BJ (cell line): Measurements from ENCODE around the gene RTN4RL2. TPM values are rescaled to one million over a fixed set of nuclear protein-coding genes. Genes with fewer than 3 reads are reported as not detected.
"Not testable (repeated sequence)": the region's sequence is repeated elsewhere in the genome, so short reads cannot be mapped to it uniquely, and the experiment has no call there.

ENCODE experiments used
- CTCF ChIA-PET: fragments of 350-600 bp; formaldehyde crosslinking; extraction: SDS; loops from one replicate; lab custom pipeline; 2021; ENCODE audit warnings: antibody characterized with exemption, inconsistent platforms; lab: Yijun Ruan, JAX
- POLR2A ChIA-PET: fragments of 300-600 bp; sonication (Branson Sonifier 250); formaldehyde crosslinking; extraction: SDS; loops from one replicate; lab custom pipeline; 2021; ENCODE audit warnings: antibody characterized with exemption; lab: Charles Lee
- DNase-seq: peaks from one replicate; pipeline ENCODE4 v3.0.0-alpha.2; 2011; ENCODE audit warnings: low read depth
- H3K27me3 ChIP-seq: 2 replicates; pipeline ENCODE4 v1.6.0; 2011; ENCODE audit warnings: low read length; ENCODE audit not compliant: control insufficient read depth, insufficient read depth
- H3K36me3 ChIP-seq: 2 replicates; pipeline ENCODE4 v1.5.1; 2011; ENCODE audit warnings: low read length; ENCODE audit not compliant: control insufficient read depth, insufficient read depth
- H3K4me3 ChIP-seq: 2 replicates; pipeline ENCODE4 v1.5.1; 2011; ENCODE audit warnings: low read depth, mild to moderate bottlenecking, control low read depth, low read length
- CTCF ChIP-seq: IDR thresholded peaks from 2 replicates; pipeline ENCODE4 v1.5.1; 2011; ENCODE audit warnings: low read depth, mild to moderate bottlenecking, control low read depth, inconsistent platforms, low read length, moderate library complexity; ENCODE audit not compliant: insufficient read depth
- polyA plus RNA-seq: library from polyadenylated mRNA; depleted of rRNA; stranded (reverse); fragments of >200 nt; gene quantifications from 2 replicates; pipeline ENCODE4 v1.2.3, GENCODE V29; 2011

RTN4RL2 gene
- polyA plus RNA-seq, 1 experiment, result 0.43 TPM

GRCh38 chr11:57438345-57439285 lies 21.7 kb upstream of the RTN4RL2 start:
- ChIA-PET POLR2A (no interaction called here), CTCF (interaction anchor here (0.9 kb wide), 1 partner anchor 19 kb away, joined by 6 read pairs; no protein-coding TSS in a partner anchor)
- Histone ChIP-seq H3K4me3 (no peak overlapping the region), H3K27me3 (no peaks in the 10 kb centered on the region), H3K36me3 (no peaks in the 10 kb centered on the region)
- no peak for TF ChIP-seq CTCF
- DNase-seq, result no peak

- no peak for DNase-seq
- Histone ChIP-seq H3K27me3 (no peaks in the 10 kb centered on the region), H3K4me3 (no peak overlapping the region), H3K36me3 (no peaks in the 10 kb centered on the region)
- ChIA-PET POLR2A (no interaction called here), CTCF (interaction anchor here (1.1 to 2.0 kb wide), 2 partner anchors 18 to 88 kb away, joined by 3 to 18 read pairs; no protein-coding TSS in a partner anchor)
- no peak for TF ChIP-seq CTCF
Measured at GRCh38 chr11:57439786-57440185, 20.5 kb upstream of the RTN4RL2 start.

- no peaks in the 10 kb centered on the region for H3K27me3 ChIP-seq
- DNase-seq, result no peak
- CTCF ChIA-PET, result interaction anchor here (1.1 to 2.0 kb wide), 2 partner anchors 17 to 87 kb away, joined by 3 to 18 read pairs; no protein-coding TSS in a partner anchor
- no peak for TF ChIP-seq CTCF
- no peak overlapping the region for H3K4me3 ChIP-seq
- POLR2A ChIA-PET, result no interaction called here
- no peaks in the 10 kb centered on the region for H3K36me3 ChIP-seq
Measured at GRCh38 chr11:57440744-57441414, 19.4 kb upstream of the RTN4RL2 start.

GRCh38 chr11:57444362-57445121 lies 15.8 kb upstream of the RTN4RL2 start:
- Histone ChIP-seq H3K36me3 (no peaks in the 10 kb centered on the region), H3K27me3 (no peaks in the 10 kb centered on the region), H3K4me3 (no peak overlapping the region)
- no peak for TF ChIP-seq CTCF
- no peak for DNase-seq
- CTCF ChIA-PET, result interaction anchor here (1.9 to 2.8 kb wide), 2 partner anchors 13 to 99 kb away, joined by 5 to 22 read pairs; no protein-coding TSS in a partner anchor
- POLR2A ChIA-PET, result interaction anchor here (0.7 kb wide), 1 partner anchor 70 kb away, joined by 6 read pairs; no protein-coding TSS in a partner anchor

GRCh38 chr11:57445122-57445394 lies 15.3 kb upstream of the RTN4RL2 start:
- H3K4me3 ChIP-seq, CTCF ChIA-PET, H3K36me3 ChIP-seq, DNase-seq, H3K27me3 ChIP-seq: not testable (repeated sequence)
- POLR2A ChIA-PET, result interaction anchor here (0.7 kb wide), 1 partner anchor 70 kb away, joined by 6 read pairs; no protein-coding TSS in a partner anchor
